BE2C (cell line): ENCODE data around the gene KRTAP4-3.
"Not testable (repeated sequence)": the region's sequence is repeated elsewhere in the genome, so short reads cannot be mapped to it uniquely, and the experiment has no call there.

ENCODE experiments used
- DNase-seq: peaks from one replicate; pipeline ENCODE4 v3.0.0-alpha.2; 2020
- H3K27me3 ChIP-seq: fragments of 250-450 bp; sonication (Bioruptor Pico); 2 replicates; pipeline ENCODE4 v1.5.1; 2020; ENCODE audit warnings: mild to moderate bottlenecking
- H3K36me3 ChIP-seq: fragments of 250-450 bp; sonication (Bioruptor Pico); 2 replicates; pipeline ENCODE4 v1.5.1; 2020; ENCODE audit warnings: mild to moderate bottlenecking
- H3K4me1 ChIP-seq: fragments of 250-450 bp; sonication (Bioruptor Pico); 2 replicates; pipeline ENCODE4 v1.5.1; 2020
- H3K4me3 ChIP-seq: 2 replicates; pipeline ENCODE4 v1.5.1; 2011; ENCODE audit warnings: low read depth, low read length
- H3K9me3 ChIP-seq: fragments of 250-450 bp; sonication (Bioruptor Pico); 2 replicates; pipeline ENCODE4 v1.5.1; 2020
- TF ChIP-seq, protein P1 (sequence below): IDR thresholded peaks from 2 replicates; pipeline ENCODE4 v1.5.1; 2012; ENCODE audit warnings: mild to moderate bottlenecking, low read depth, low read length

The KRTAP4-3 gene

DNA sequence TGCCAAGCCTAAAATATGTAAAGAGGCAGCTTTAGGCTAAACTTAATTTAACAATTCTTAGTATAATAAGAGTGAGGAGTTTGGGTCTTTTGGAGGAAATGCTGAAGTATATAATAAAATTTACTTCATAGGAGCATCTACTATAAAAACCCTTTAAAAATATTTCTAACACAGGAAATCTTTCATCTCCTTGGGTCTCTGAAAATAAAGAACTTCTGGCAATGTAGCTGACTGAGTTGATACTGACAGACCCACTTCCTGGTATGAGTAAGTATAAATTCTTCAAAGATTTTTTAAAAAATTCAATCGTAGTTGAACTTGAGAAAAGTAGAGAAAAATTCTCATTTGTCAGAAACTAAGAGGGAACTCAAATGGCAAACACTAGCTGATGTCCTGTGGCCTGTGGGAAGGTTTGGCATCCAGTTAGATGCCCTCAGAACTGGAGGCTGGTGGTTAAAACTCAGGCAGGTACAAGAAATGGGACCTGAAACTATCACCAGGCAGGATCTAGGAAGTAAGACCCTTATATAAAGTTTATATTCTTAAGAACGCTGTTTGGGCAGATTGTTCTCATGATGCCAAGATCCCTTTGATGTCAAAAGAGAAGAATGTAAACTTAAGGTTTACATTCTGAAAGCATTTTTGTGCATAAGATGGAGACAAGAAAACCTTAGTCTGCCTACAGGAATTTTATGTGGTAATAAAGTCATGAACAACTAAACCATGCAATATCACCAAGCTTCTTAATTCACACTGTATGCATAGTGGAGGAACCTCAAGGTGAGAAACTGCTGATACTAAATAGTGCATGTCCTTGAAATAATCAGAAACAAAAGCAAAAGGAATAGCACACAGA is 33.9 kb downstream of the KRTAP4-3 start:
- Histone ChIP-seq H3K36me3 (no peaks in the 10 kb centered on the region), H3K4me1 (no peaks in the 10 kb centered on the region), H3K4me3 (no peak overlapping the region), H3K9me3 (no peaks in the 10 kb centered on the region), H3K27me3 (peaks cover 24% of the 10 kb centered on the region)
- TF ChIP-seq, protein P1, sequence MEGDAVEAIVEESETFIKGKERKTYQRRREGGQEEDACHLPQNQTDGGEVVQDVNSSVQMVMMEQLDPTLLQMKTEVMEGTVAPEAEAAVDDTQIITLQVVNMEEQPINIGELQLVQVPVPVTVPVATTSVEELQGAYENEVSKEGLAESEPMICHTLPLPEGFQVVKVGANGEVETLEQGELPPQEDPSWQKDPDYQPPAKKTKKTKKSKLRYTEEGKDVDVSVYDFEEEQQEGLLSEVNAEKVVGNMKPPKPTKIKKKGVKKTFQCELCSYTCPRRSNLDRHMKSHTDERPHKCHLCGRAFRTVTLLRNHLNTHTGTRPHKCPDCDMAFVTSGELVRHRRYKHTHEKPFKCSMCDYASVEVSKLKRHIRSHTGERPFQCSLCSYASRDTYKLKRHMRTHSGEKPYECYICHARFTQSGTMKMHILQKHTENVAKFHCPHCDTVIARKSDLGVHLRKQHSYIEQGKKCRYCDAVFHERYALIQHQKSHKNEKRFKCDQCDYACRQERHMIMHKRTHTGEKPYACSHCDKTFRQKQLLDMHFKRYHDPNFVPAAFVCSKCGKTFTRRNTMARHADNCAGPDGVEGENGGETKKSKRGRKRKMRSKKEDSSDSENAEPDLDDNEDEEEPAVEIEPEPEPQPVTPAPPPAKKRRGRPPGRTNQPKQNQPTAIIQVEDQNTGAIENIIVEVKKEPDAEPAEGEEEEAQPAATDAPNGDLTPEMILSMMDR, result no peak
- no peak for DNase-seq

DNA sequence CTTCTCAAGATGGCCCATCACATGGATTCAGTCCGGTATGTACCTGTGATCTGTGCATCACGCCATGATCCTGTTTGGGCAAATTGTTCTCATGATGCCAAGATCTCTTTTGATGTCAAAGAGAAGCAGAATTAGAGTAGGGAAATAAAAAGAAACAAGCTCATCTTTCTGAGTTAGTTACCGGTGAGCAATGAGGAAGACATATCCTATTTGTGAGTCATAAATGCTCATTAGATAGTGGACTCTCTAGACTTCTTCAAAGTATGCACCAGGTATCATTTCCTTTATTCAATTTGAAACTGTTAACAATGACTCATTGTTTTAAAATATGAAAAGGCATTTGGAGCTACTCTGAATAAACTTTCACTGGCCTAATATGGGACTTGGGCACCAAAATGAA is 36.0 kb downstream of the KRTAP4-3 start:
- Histone ChIP-seq H3K27me3 (peaks cover 21% of the 10 kb centered on the region), H3K4me3 (no peak overlapping the region), H3K9me3 (no peaks in the 10 kb centered on the region), H3K4me1 (no peaks in the 10 kb centered on the region), H3K36me3 (no peaks in the 10 kb centered on the region)
- TF ChIP-seq, protein P1, result no peak
- DNase-seq, result no peak

DNA sequence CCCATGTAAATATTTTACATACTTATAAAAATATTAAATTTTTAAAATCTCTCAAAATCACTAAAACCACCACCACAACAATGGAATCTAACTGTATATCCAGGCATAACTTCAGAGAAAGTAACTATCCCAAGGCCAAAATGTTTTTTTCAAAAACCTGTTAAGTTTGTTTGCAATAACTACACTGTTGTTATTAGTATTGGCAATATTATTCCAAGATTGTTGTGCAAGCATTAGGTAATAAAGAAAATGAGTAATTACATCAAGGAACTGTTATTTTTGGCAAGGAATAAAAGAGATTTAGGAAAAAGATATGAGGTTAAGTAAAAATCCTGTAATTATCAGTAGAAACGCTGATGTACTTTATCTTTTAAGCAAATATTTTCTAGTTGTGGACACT is 40.6 kb downstream of the KRTAP4-3 start:
- H3K36me3 ChIP-seq, result no peaks in the 10 kb centered on the region
- TF ChIP-seq, protein P1, result no peak
- no peaks in the 10 kb centered on the region for H3K9me3 ChIP-seq
- no peak overlapping the region for H3K4me3 ChIP-seq
- H3K4me1 ChIP-seq, result no peaks in the 10 kb centered on the region
- H3K27me3 ChIP-seq, result peaks cover 19% of the 10 kb centered on the region
- no peak for DNase-seq

DNA sequence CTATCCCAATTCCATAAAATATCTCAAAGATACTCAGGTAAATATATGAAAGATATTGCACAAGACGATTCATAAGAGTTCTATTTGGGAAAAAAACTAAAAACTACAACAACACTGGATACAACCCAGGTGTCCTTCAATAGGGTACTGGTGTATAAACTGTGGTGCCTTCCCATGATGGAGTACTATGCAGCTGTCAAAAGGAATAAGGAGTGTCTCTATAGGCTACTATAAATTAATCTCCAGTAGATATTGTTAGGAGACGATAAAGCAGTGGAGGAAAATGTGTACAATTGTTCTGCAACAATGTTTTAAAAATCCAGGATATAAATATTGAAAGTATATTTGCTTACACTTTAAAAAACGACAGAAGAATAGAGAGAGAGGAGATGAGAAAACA is 41.6 kb downstream of the KRTAP4-3 start:
- Histone ChIP-seq H3K27me3 (peaks cover 12% of the 10 kb centered on the region), H3K4me1 (no peaks in the 10 kb centered on the region), H3K9me3 (no peaks in the 10 kb centered on the region), H3K36me3 (no peaks in the 10 kb centered on the region), H3K4me3 (no peak overlapping the region)
- TF ChIP-seq, protein P1, result no peak
- no peak for DNase-seq

DNA sequence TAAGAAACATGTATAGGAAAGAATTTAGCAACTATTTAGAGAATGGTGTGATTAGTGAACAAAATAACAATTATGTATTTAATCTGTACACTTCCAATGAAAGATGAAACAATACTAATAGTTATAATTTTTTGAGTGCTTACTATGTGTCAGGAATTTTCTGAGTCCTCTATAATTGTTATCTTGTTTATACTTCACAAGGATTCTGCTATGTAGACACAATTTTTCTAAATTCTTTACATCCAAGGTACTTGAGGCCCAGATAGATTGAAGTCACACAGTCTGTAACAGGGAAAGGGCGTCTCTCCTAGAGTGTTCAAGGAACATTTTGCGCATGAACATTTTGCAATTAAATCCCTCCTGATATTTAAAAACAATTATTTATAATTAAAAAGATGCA is 43.0 kb downstream of the KRTAP4-3 start:
- no peak for DNase-seq
- no peaks in the 10 kb centered on the region for H3K36me3 ChIP-seq
- TF ChIP-seq, protein P1, result no peak
- no peak overlapping the region for H3K4me3 ChIP-seq
- no peaks in the 10 kb centered on the region for H3K9me3 ChIP-seq
- no peaks in the 10 kb centered on the region for H3K4me1 ChIP-seq
- peaks cover 7% of the 10 kb centered on the region for H3K27me3 ChIP-seq

DNA sequence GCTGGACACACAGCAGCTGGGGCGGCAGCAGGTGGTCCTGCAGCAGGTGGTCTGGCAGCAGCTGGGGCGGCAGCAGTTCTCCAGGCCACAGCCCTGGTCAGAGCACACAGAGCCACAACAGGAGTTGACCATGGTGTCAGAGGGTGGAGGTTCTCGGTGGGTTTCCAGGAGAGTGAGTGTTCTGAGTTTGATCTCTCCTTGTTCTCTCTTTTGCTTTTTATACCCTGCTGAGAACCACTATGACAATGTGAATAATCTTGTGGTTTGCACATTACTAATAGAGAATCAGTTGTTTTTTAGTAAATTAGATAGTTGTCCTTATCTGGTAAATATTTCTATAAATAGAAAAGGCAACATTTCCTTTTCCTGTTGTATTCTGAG is 44.0 kb downstream of the KRTAP4-3 start, which contains the start of gene KRTAP4-12:
Gene KRTAP4-12, minus strand, starts transcription at position 192 of the 381 bp plus-strand sequence. Its CDS starts 60 bp downstream, at position 132.
- not testable (repeated sequence) for H3K9me3 ChIP-seq, H3K4me1 ChIP-seq, DNase-seq, H3K36me3 ChIP-seq, H3K4me3 ChIP-seq
- peaks cover 11% of the 10 kb centered on the region for H3K27me3 ChIP-seq

DNA sequence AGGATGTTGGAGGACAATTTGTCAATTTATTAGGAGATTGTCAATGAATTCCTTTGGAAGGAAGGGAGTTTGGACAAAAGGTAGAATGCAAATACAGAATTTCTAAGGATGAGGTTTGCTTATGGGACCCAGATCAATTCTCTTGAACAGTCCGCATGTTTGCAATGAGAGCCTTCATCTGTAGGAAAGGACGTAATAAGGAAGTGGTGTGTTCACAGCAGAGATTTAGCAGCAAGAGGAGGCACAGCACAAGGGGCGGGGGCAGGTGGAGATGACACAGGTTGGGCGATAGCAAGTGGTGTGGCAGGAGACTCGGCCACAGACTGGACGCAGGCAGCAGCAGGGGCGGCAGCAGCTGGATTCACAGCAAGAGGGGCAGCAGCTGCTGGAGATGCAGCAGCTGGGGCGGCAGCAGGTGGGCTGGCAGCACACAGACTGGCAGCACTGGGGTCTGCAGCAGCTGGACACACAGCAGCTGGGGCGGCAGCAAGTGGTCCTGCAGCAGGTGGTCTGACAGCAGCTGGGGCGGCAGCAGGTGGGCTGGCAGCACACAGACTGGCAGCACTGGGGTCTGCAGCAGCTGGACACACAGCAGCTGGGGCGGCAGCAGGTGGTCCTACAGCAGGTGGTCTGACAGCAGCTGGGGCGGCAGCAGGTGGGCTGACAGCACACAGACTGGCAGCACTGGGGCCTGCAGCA is 44.6 kb downstream of the KRTAP4-3 start:
- not testable (repeated sequence) for H3K4me3 ChIP-seq, H3K36me3 ChIP-seq, DNase-seq, H3K9me3 ChIP-seq, H3K4me1 ChIP-seq
- H3K27me3 ChIP-seq, result peaks cover 11% of the 10 kb centered on the region
